ENCODE results near the gene CIAO3.

CIAO3 gene

DNA sequence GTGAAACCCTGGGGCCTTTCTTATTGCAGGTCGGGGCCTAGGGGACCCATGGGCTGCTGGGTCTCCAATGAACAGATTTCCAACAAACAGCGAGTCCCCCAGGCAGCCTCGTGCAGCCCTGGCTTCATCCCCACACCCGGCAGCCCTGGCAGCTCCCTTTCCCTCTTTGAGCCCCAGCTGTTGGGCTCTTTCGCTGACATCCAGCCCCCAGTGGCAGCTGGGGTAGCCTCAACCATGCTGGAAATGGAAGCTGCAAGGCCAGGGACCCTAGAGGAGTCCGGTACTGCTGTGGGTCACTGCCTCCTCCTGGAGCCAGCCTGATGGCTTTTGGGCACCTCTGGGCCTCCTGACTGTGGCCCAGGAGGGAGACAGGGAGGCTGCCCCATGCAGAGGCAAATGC lies 41.5 kb upstream of the CIAO3 start:
- no peaks in the 10 kb centered on the region for H3K4me1 Mint-ChIP-seq
- H3K9me3 Mint-ChIP-seq: no peaks in the 10 kb centered on the region
- H3K36me3 Mint-ChIP-seq (ENCODE audit: low read depth): no peaks in the 10 kb centered on the region
- H3K4me3 Mint-ChIP-seq: no peak overlapping the region
- H3K27me3 Mint-ChIP-seq (ENCODE audit: low read depth): peaks cover 5% of the 10 kb centered on the region
- TF ChIP-seq, protein P1, sequence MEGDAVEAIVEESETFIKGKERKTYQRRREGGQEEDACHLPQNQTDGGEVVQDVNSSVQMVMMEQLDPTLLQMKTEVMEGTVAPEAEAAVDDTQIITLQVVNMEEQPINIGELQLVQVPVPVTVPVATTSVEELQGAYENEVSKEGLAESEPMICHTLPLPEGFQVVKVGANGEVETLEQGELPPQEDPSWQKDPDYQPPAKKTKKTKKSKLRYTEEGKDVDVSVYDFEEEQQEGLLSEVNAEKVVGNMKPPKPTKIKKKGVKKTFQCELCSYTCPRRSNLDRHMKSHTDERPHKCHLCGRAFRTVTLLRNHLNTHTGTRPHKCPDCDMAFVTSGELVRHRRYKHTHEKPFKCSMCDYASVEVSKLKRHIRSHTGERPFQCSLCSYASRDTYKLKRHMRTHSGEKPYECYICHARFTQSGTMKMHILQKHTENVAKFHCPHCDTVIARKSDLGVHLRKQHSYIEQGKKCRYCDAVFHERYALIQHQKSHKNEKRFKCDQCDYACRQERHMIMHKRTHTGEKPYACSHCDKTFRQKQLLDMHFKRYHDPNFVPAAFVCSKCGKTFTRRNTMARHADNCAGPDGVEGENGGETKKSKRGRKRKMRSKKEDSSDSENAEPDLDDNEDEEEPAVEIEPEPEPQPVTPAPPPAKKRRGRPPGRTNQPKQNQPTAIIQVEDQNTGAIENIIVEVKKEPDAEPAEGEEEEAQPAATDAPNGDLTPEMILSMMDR (IDR thresholded peaks at IDR 0.05; ENCODE audit: unreplicated experiment in 3 of 3): no peak
- no peak overlapping the region for H3K27ac Mint-ChIP-seq

DNA sequence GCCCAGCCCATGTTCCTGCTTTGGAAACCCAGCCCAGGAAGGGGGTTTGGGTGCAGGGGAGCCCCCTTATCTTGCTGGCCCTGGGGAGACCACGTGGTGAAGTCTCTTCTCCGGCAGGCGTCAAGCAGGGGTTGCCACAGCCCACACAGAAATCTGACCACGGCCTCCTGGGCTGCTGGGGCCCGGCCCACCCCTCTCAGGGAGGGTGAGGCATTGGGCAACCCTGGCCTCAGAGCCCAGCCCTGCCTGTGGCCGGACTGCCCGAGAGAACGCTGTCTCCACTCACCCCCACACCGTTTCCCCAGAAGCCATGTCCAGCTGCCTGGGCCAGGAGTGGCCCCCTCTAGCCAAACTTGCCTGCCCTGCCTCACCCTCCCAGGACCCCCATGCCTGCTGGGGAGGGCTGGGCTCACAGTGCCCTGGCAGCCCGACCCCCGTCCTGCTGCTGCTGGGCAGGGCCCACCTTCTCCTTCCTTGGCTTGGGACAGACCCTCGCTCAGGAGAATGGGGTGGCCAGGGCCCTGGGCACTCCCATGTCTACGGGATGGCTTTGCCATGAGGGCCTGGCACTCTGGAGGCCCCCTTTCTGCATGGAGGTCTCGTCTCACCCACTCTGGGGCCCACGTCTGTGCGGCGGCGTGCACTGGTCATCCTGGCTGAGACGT lies 40.7 kb upstream of the CIAO3 start:
- H3K9me3 Mint-ChIP-seq: no peaks in the 10 kb centered on the region
- H3K36me3 Mint-ChIP-seq (ENCODE audit: low read depth): no peaks in the 10 kb centered on the region
- no peaks in the 10 kb centered on the region for H3K4me1 Mint-ChIP-seq
- TF ChIP-seq, protein P1 (IDR thresholded peaks at IDR 0.05; ENCODE audit: unreplicated experiment in 3 of 3): no peak
- no peak overlapping the region for H3K4me3 Mint-ChIP-seq
- no peak overlapping the region for H3K27ac Mint-ChIP-seq
- peaks cover 5% of the 10 kb centered on the region for H3K27me3 Mint-ChIP-seq (ENCODE audit: low read depth)

DNA sequence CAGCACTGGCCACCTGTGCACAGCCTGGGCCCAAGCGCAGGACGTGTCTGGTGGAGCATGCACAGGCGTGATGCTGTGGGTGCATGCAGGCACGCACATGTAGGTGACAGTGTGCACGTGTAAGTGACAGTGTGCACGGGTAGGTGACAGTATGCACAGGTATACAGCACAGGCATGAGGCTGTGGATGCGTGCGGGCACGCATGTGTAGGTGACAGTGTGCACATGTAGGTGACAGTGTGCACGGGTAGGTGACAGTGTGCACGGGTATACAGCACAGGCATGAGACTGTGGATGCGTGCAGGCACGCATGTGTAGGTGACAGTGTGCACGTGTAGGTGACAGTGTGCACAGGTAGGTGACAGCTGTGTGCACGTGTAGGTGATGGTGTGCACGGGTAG lies 39.5 kb upstream of the CIAO3 start:
- peaks cover 5% of the 10 kb centered on the region for H3K27me3 Mint-ChIP-seq (ENCODE audit: low read depth)
- H3K27ac Mint-ChIP-seq: no peak overlapping the region
- H3K36me3 Mint-ChIP-seq (ENCODE audit: low read depth): no peaks in the 10 kb centered on the region
- H3K4me3 Mint-ChIP-seq: no peak overlapping the region
- TF ChIP-seq, protein P1 (IDR thresholded peaks at IDR 0.05; ENCODE audit: unreplicated experiment in 3 of 3): no peak
- no peaks in the 10 kb centered on the region for H3K9me3 Mint-ChIP-seq
- no peaks in the 10 kb centered on the region for H3K4me1 Mint-ChIP-seq

DNA sequence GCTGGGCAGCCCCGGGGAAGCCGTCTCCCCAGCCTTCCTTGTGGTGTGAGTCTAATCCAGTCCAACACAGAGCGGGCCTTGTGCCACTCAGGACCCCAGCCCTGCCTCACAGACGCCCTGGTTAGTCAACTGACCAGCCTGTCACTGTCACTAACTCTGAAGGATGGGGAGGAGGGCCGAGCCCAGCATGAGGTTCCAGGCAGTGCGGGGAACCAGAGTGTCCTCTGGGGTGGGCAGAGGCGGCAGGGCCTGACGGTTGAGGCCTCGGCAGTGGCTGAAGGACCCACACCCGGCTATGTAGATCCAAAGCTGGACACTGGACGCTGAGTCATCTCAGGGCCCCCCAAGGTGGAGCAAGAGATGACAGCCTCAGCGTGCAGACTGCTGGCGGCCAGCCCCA lies 38.8 kb upstream of the CIAO3 start:
- Mint-ChIP-seq H3K36me3 (ENCODE audit: low read depth) (no peaks in the 10 kb centered on the region), H3K27ac (no peak overlapping the region), H3K4me1 (no peaks in the 10 kb centered on the region), H3K4me3 (no peak overlapping the region), H3K9me3 (no peaks in the 10 kb centered on the region), H3K27me3 (ENCODE audit: low read depth) (peaks cover 5% of the 10 kb centered on the region)
- TF ChIP-seq, protein P1 (IDR thresholded peaks at IDR 0.05; ENCODE audit: unreplicated experiment in 3 of 3): no peak

DNA sequence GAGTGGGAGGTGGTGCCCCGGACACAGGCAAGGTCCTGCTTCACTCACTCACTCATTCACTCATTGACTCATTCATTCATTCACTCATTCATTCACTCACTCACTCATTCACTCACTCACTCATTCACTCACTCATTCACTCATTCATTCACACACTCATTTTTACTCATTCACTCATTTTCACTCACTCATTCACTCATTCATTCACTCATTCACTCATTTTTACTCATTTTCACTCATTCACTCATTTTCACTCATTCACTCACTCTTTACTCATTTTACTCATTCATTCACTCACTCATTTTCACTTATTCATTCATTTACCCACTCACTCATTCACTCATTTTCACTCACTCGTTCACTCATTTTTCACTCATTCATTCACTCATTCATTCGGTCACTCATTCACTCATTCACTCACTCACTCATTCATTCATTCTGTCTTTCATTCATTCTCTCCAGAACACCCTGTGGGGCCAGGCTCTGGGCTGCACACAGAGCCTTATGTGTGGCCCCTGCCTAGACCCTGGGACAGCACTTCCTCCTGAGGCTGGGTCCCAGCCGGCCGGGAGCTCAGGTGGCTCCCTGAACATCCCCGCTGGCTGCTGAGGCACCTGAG lies 38.2 kb upstream of the CIAO3 start:
- H3K4me3 Mint-ChIP-seq: no peak overlapping the region
- TF ChIP-seq, protein P1 (IDR thresholded peaks at IDR 0.05; ENCODE audit: unreplicated experiment in 3 of 3): no peak
- no peaks in the 10 kb centered on the region for H3K9me3 Mint-ChIP-seq
- no peaks in the 10 kb centered on the region for H3K36me3 Mint-ChIP-seq (ENCODE audit: low read depth)
- no peaks in the 10 kb centered on the region for H3K4me1 Mint-ChIP-seq
- H3K27me3 Mint-ChIP-seq (ENCODE audit: low read depth): peaks cover 5% of the 10 kb centered on the region
- H3K27ac Mint-ChIP-seq: no peak overlapping the region

DNA sequence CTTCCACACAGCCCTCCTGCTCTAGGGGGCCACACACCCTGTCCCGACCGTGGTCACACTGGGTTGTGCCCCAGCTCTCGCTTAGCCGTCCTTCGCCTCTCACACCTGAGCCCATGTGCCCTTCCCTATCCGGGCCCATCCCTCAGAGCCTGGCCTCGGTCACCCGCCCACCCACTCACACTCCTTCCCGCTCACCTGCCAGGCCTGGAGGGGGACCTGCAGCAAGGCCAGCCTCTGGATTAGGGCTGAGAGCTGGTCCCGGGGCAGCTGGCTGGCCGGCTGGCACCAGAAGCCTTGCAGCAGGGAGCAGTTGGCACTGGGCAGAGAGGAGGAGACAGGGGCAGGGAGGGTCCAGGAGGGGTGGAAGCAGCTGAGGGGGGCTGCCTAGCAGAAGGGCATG lies 37.6 kb upstream of the CIAO3 start:
- no peak overlapping the region for H3K4me3 Mint-ChIP-seq
- H3K4me1 Mint-ChIP-seq: no peaks in the 10 kb centered on the region
- no peak overlapping the region for H3K27ac Mint-ChIP-seq
- TF ChIP-seq, protein P1 (IDR thresholded peaks at IDR 0.05; ENCODE audit: unreplicated experiment in 3 of 3): no peak
- H3K36me3 Mint-ChIP-seq (ENCODE audit: low read depth): no peaks in the 10 kb centered on the region
- H3K9me3 Mint-ChIP-seq: no peaks in the 10 kb centered on the region
- peaks cover 5% of the 10 kb centered on the region for H3K27me3 Mint-ChIP-seq (ENCODE audit: low read depth)

All from nephron (organoid).